ENCODE measurements around the gene DNAH7.

GRCh38 chr2:195934484-195934883, 134.2 kb downstream of the DNAH7 start:
- TF ChIP-seq EP300 (IDR thresholded peaks at IDR 0.05) (no peak), POLR2A (IDR thresholded peaks at IDR 0.05) (no peak)

Measured in ovary (tissue), 1 donor.